H9 (cell line): Measurements from ENCODE around the gene TPSAB1. TPM values are rescaled to one million over a fixed set of nuclear protein-coding genes. Genes with fewer than 3 reads are reported as not detected.
"Not testable (repeated sequence)": the region's sequence is repeated elsewhere in the genome, so short reads cannot be mapped to it uniquely, and the experiment has no call there.

Source experiments
- DNase-seq: peaks from one replicate; pipeline ENCODE4 v3.0.0-alpha.2; 2017
- H2AFZ ChIP-seq: one replicate; pipeline ENCODE4 v1.6.1; 2013; ENCODE audit warnings: mild to moderate bottlenecking, low read length, control low read depth, moderate library complexity
- H2AK5ac ChIP-seq: 2 replicates; pipeline ENCODE4 v1.6.1; 2013; ENCODE audit warnings: low read length, control low read depth, mixed read lengths; ENCODE audit not compliant: insufficient read length
- H2BK120ac ChIP-seq: one replicate; pipeline ENCODE4 v1.6.1; 2013; ENCODE audit warnings: low read depth, mild to moderate bottlenecking, low read length, control low read depth, inconsistent platforms; ENCODE audit not compliant: poor library complexity, severe bottlenecking
- H2BK12ac ChIP-seq: 2 replicates; pipeline ENCODE4 v1.6.1; 2013; ENCODE audit warnings: low read length, control low read depth, mixed read lengths, low read depth; ENCODE audit not compliant: insufficient read length
- H2BK15ac ChIP-seq: 2 replicates; pipeline ENCODE4 v1.6.1; 2013; ENCODE audit warnings: low read depth, low read length, control low read depth
- H2BK20ac ChIP-seq: one replicate; pipeline ENCODE4 v1.6.1; 2013; ENCODE audit warnings: low read depth, mild to moderate bottlenecking, low read length, control low read depth, inconsistent platforms; ENCODE audit not compliant: poor library complexity, severe bottlenecking
- H2BK5ac ChIP-seq: 2 replicates; pipeline ENCODE4 v1.6.1; 2013; ENCODE audit warnings: low read length, control low read depth, mixed read lengths; ENCODE audit not compliant: insufficient read length
- H3K14ac ChIP-seq: 2 replicates; pipeline ENCODE4 v1.6.1; 2013; ENCODE audit warnings: low read length, control low read depth; ENCODE audit not compliant: insufficient read depth
- H3K18ac ChIP-seq: 2 replicates; pipeline ENCODE4 v1.6.1; 2013; ENCODE audit warnings: low read depth, mild to moderate bottlenecking, mixed read lengths, low read length, control low read depth; ENCODE audit not compliant: insufficient read length
- H3K23ac ChIP-seq: 2 replicates; pipeline ENCODE4 v1.6.1; 2013; ENCODE audit warnings: low read length, control low read depth, mixed read lengths, low read depth; ENCODE audit not compliant: insufficient read length
- H3K23me2 ChIP-seq: 2 replicates; pipeline ENCODE4 v1.6.1; 2013; ENCODE audit warnings: low read depth, mild to moderate bottlenecking, mixed read lengths, low read length, control low read depth; ENCODE audit not compliant: insufficient read length, poor library complexity, severe bottlenecking
- H3K27ac ChIP-seq: 2 replicates; pipeline ENCODE4 v1.5.1; 2013; ENCODE audit warnings: low read length, control low read depth, mixed read lengths, low read depth; ENCODE audit not compliant: insufficient read length
- H3K27me3 ChIP-seq: 2 replicates; pipeline ENCODE4 v1.6.1; 2013; ENCODE audit warnings: low read length, control low read depth, inconsistent platforms; ENCODE audit not compliant: insufficient read depth
- H3K4ac ChIP-seq: 2 replicates; pipeline ENCODE4 v1.6.1; 2013; ENCODE audit warnings: low read depth, mild to moderate bottlenecking, control low read depth, inconsistent platforms, low read length, moderate library complexity
- H3K4me1 ChIP-seq: 2 replicates; pipeline ENCODE4 v1.6.1; 2013; ENCODE audit warnings: low read length, control low read depth, inconsistent platforms; ENCODE audit not compliant: insufficient read depth
- H3K4me2 ChIP-seq: 2 replicates; pipeline ENCODE4 v1.6.1; 2013; ENCODE audit warnings: low read length, control low read depth, mixed read lengths; ENCODE audit not compliant: insufficient read length, insufficient read depth
- H3K56ac ChIP-seq: 2 replicates; pipeline ENCODE4 v1.6.1; 2013; ENCODE audit warnings: low read depth, mild to moderate bottlenecking, mixed read lengths, low read length, control low read depth; ENCODE audit not compliant: insufficient read length
- H3K79me1 ChIP-seq: 2 replicates; pipeline ENCODE4 v1.6.1; 2013; ENCODE audit warnings: low read depth, mild to moderate bottlenecking, moderate library complexity, low read length, control low read depth, inconsistent platforms; ENCODE audit not compliant: insufficient read depth, poor library complexity, severe bottlenecking
- H3K79me2 ChIP-seq: 2 replicates; pipeline ENCODE4 v1.6.1; 2013; ENCODE audit warnings: low read length, control low read depth, inconsistent platforms; ENCODE audit not compliant: insufficient read depth
- H3K9ac ChIP-seq: 2 replicates; pipeline ENCODE4 v1.6.1; 2013; ENCODE audit warnings: low read length, control low read depth, mixed read lengths; ENCODE audit not compliant: insufficient read length; ENCODE audit errors: extremely low read depth
- H3K9me3 ChIP-seq: one replicate; pipeline ENCODE4 v1.6.1; 2013; ENCODE audit warnings: low read depth, low read length, inconsistent platforms; ENCODE audit not compliant: control insufficient read depth
- H3T11ph ChIP-seq: one replicate; pipeline ENCODE4 v1.6.1; 2013; ENCODE audit warnings: mild to moderate bottlenecking, low read length, control low read depth, inconsistent platforms
- H4K20me1 ChIP-seq: one replicate; pipeline ENCODE4 v1.6.1; 2013; ENCODE audit not compliant: control insufficient read depth, insufficient read length, insufficient read depth
- H4K5ac ChIP-seq: 2 replicates; pipeline ENCODE4 v1.6.1; 2013; ENCODE audit warnings: low read depth, mild to moderate bottlenecking, mixed read lengths, low read length, control low read depth; ENCODE audit not compliant: insufficient read length
- H4K8ac ChIP-seq: replicated peaks from 2 replicates; pipeline ENCODE4 v1.6.1; 2013; ENCODE audit warnings: low read length, control low read depth, mixed read lengths, low read depth; ENCODE audit not compliant: insufficient read length
- H4K91ac ChIP-seq: 2 replicates; pipeline ENCODE4 v1.6.1; 2013; ENCODE audit warnings: low read depth, mild to moderate bottlenecking, moderate library complexity, mixed read lengths, low read length, control low read depth; ENCODE audit not compliant: insufficient read length
- H3K27ac Mint-ChIP-seq, 3 experiments: 2 replicates in 2 of 3; 3 replicates in 1 of 3; pipeline ENCODE4 v1.8.0; 2020 to 2021; ENCODE audit warnings: mixed read lengths in 3 of 3, mild to moderate bottlenecking in 1 of 3, moderate library complexity in 1 of 3
- H3K27me3 Mint-ChIP-seq: 2 replicates; pipeline ENCODE4 v1.8.0; 2021; ENCODE audit warnings: low read depth, mild to moderate bottlenecking, moderate library complexity, mixed read lengths
- H3K36me3 Mint-ChIP-seq, 3 experiments: 2 replicates in 2 of 3; 3 replicates in 1 of 3; pipeline ENCODE4 v1.8.0; 2020 to 2021; ENCODE audit warnings: low read depth in 3 of 3, mixed read lengths in 3 of 3; ENCODE audit not compliant: insufficient read depth in 1 of 3
- H3K4me1 Mint-ChIP-seq, 2 experiments: 2 replicates each; pipeline ENCODE4 v1.8.0; 2020; ENCODE audit warnings: mixed read lengths in 2 of 2
- H3K4me3 Mint-ChIP-seq, 2 experiments: 2 replicates in 1 of 2; 3 replicates in 1 of 2; pipeline ENCODE4 v1.8.0; 2020 to 2021; ENCODE audit warnings: mild to moderate bottlenecking in 2 of 2, mixed read lengths in 2 of 2, moderate library complexity in 1 of 2
- H3K9me3 Mint-ChIP-seq, 2 experiments: 2 replicates in 1 of 2; 3 replicates in 1 of 2; pipeline ENCODE4 v1.8.0; 2020; ENCODE audit warnings: mild to moderate bottlenecking in 2 of 2, mixed read lengths in 2 of 2, moderate library complexity in 1 of 2
- WGBS: extraction: QIAGEN DNeasy Blood & Tissue Kit; methylation state at CpG from one replicate; pipeline ENCODE4 v1.1.7; 2013; ENCODE audit warnings: missing lambda C conversion rate, low lambda C conversion rate, mixed read lengths; ENCODE audit not compliant: insufficient read length; ENCODE audit errors: extremely low coverage; 5-methylcytosine and 5-hydroxymethylcytosine counted together
- total RNA-seq: library from RNA; stranded (reverse); gene quantifications from 2 replicates; pipeline ENCODE4 v1.2.1, GENCODE V29; 2021
- TF ChIP-seq, protein P1 (sequence below): fragments of 200-600 bp; sonication (generic); conservative IDR thresholded peaks from 3 replicates; pipeline ENCODE4 v1.8.0; 2021; ENCODE audit warnings: antibody characterized with exemption, mild to moderate bottlenecking

TPSAB1 gene
- total RNA-seq, 1 experiment from 2014 or later = not detected

DNA sequence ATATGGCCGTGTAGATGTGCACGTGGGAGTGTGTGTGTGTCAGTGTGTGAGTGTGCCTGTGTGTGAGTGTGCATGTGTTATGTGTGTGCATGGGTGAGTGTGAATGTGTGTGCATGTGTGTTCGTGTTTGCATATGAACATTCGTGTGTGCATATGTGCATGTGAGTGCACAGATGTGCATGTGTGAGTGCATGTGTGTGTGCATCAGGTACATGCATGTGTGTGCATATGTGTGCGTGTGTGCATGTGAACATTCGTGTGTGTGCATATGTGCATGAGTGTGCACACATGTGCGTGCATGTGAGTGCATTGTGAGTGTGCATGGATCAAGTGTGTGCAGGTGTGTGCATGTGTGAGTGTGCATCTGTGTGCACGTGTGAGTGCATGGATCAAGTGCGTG, 2.5 kb upstream of the TPSAB1 start:
- Histone ChIP-seq H2AK5ac (no peak overlapping the region), H3K14ac (no peak overlapping the region), H2BK15ac (no peak overlapping the region), H2BK5ac (no peak overlapping the region), H2BK12ac (no peak overlapping the region), H4K8ac (no peak overlapping the region), H4K91ac (no peak overlapping the region), H3K27me3 (no peaks in the 10 kb centered on the region), H3K9ac (no peak overlapping the region), H2BK20ac (no peak overlapping the region), H4K20me1 (no peaks in the 10 kb centered on the region), H3K4me1 (no peaks in the 10 kb centered on the region), H3K23me2 (no peaks in the 10 kb centered on the region), H3K18ac (no peak overlapping the region), H3K56ac (no peak overlapping the region), H3K4ac (no peak overlapping the region), H3K9me3 (no peaks in the 10 kb centered on the region), H3K79me2 (no peaks in the 10 kb centered on the region), H3K27ac (no peak overlapping the region), H2BK120ac (no peak overlapping the region), H3K4me2 (no peak overlapping the region), H3K23ac (no peak overlapping the region), H2AFZ (no peak overlapping the region), H3K79me1 (no peaks in the 10 kb centered on the region), H3T11ph (no peak overlapping the region), H4K5ac (no peak overlapping the region)
- H3K4me1 Mint-ChIP-seq = peaks cover 0 to 10% of the 10 kb centered on the region in 2 experiments; a peak in 3 of 4 replicates
- no peak overlapping the region; a peak in 1 of 5 replicates for H3K4me3 Mint-ChIP-seq
- TF ChIP-seq, protein P1, sequence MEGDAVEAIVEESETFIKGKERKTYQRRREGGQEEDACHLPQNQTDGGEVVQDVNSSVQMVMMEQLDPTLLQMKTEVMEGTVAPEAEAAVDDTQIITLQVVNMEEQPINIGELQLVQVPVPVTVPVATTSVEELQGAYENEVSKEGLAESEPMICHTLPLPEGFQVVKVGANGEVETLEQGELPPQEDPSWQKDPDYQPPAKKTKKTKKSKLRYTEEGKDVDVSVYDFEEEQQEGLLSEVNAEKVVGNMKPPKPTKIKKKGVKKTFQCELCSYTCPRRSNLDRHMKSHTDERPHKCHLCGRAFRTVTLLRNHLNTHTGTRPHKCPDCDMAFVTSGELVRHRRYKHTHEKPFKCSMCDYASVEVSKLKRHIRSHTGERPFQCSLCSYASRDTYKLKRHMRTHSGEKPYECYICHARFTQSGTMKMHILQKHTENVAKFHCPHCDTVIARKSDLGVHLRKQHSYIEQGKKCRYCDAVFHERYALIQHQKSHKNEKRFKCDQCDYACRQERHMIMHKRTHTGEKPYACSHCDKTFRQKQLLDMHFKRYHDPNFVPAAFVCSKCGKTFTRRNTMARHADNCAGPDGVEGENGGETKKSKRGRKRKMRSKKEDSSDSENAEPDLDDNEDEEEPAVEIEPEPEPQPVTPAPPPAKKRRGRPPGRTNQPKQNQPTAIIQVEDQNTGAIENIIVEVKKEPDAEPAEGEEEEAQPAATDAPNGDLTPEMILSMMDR = no peak
- H3K36me3 Mint-ChIP-seq = no peaks in the 10 kb centered on the region; a peak in 2 of 7 replicates
- H3K27me3 Mint-ChIP-seq = peaks cover 17% of the 10 kb centered on the region
- no peak for DNase-seq
- WGBS = no CpG with 5 or more reads among the region's 9 CpGs
- H3K27ac Mint-ChIP-seq = no peak overlapping the region; a peak in 2 of 7 replicates
- H3K9me3 Mint-ChIP-seq = peaks cover 5% of the 10 kb centered on the region in 2 experiments; a peak in 3 of 5 replicates

DNA sequence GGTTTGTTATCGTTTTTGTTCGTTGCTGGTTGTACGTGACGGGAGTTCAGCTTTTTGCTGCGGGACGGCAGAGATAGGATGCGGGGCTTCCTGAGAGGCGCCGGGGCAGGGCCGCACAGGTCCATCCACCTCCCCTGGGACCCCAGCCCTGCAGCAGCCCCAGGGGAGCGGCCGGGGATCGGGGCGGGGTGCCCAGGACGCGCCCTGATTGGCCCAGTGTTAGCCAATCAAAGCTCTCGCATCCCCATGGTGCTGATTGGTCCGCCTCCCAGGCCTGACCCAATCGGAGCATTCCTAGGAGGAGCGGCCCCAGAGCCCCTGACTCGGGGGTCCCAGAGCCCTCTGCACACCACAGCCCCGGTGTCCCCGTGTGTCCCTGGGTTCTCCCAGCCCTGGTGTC, 1.6 kb upstream of the TPSAB1 start:
- H3K9ac ChIP-seq, H4K20me1 ChIP-seq, H2BK120ac ChIP-seq, H3K56ac ChIP-seq, H2BK5ac ChIP-seq, H3K4me1 ChIP-seq, H2BK12ac ChIP-seq, H3K18ac ChIP-seq, H3K79me2 ChIP-seq, H3K4ac ChIP-seq, H3K4me3 Mint-ChIP-seq, H2BK15ac ChIP-seq, H3K27ac Mint-ChIP-seq, H3K27me3 ChIP-seq, H3K79me1 ChIP-seq, H3K4me1 Mint-ChIP-seq, H2AFZ ChIP-seq, H3K9me3 ChIP-seq, H3K4me2 ChIP-seq, H4K8ac ChIP-seq, H3K14ac ChIP-seq, H2BK20ac ChIP-seq, DNase-seq, H3K23me2 ChIP-seq, H3K36me3 Mint-ChIP-seq, H3T11ph ChIP-seq, H4K91ac ChIP-seq, H2AK5ac ChIP-seq, H3K27ac ChIP-seq, H3K9me3 Mint-ChIP-seq, H3K23ac ChIP-seq, H4K5ac ChIP-seq: not testable (repeated sequence)
- WGBS = no CpG with 5 or more reads among the region's 23 CpGs
- peaks cover 21% of the 10 kb centered on the region for H3K27me3 Mint-ChIP-seq
